MM.1S (cell line): ENCODE measurements around the gene FOXR2.

Experiments used
- EZH2 ChIP-seq: fragments of 300-600 bp; sonication (generic); optimal IDR thresholded peaks from 2 replicates; pipeline ENCODE3; 2017; ENCODE audit warnings: low read depth, mild to moderate bottlenecking, antibody characterized with exemption, low read length, mixed read lengths
- TF ChIP-seq, protein P1 (sequence below): fragments of 300-600 bp; sonication (generic); IDR thresholded peaks from 2 replicates; pipeline ENCODE4 v1.5.1; 2016; ENCODE audit warnings: antibody characterized with exemption, low read length, mixed read lengths

GRCh38 chrX:55593756-55594257, 29.4 kb upstream of the FOXR2 start:
- no peak for TF ChIP-seq EZH2
- TF ChIP-seq, protein P1, sequence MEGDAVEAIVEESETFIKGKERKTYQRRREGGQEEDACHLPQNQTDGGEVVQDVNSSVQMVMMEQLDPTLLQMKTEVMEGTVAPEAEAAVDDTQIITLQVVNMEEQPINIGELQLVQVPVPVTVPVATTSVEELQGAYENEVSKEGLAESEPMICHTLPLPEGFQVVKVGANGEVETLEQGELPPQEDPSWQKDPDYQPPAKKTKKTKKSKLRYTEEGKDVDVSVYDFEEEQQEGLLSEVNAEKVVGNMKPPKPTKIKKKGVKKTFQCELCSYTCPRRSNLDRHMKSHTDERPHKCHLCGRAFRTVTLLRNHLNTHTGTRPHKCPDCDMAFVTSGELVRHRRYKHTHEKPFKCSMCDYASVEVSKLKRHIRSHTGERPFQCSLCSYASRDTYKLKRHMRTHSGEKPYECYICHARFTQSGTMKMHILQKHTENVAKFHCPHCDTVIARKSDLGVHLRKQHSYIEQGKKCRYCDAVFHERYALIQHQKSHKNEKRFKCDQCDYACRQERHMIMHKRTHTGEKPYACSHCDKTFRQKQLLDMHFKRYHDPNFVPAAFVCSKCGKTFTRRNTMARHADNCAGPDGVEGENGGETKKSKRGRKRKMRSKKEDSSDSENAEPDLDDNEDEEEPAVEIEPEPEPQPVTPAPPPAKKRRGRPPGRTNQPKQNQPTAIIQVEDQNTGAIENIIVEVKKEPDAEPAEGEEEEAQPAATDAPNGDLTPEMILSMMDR, result no peak
